Natural killer cell (primary cell): ENCODE results near the gene GTF2A1. TPM values are rescaled to one million over a fixed set of nuclear protein-coding genes. Genes with fewer than 3 reads are reported as not detected.

Experiments used
- ATAC-seq, 3 donors: fragments of 150-1000 bp in 2 of 3; fragments of 200-7000 bp in 1 of 3; cut with Tn5 transposase; 1 replicate in 1 of 3; 2 replicates in 2 of 3; pipeline ENCODE4 v1.10.0; 2021; ENCODE audit warnings: mild to moderate bottlenecking in 2 of 3, moderate library complexity in 2 of 3
- DNase-seq, 2 donors: peaks; one replicate each; pipeline versions ENCODE4 v3.0.0 to v3.0.0-alpha.2; 2013 to 2021; ENCODE audit warnings: mixed read lengths in 1 of 2
- H3K27ac ChIP-seq: one replicate; pipeline ENCODE4 v1.5.1; 2013; ENCODE audit warnings: mild to moderate bottlenecking, low read length
- H3K27me3 ChIP-seq: one replicate; pipeline ENCODE4 v1.6.1; 2013; ENCODE audit warnings: low read length; ENCODE audit not compliant: control insufficient read depth, insufficient read depth
- H3K36me3 ChIP-seq: one replicate; pipeline ENCODE4 v1.6.1; 2013; ENCODE audit warnings: low read length; ENCODE audit not compliant: control insufficient read depth, insufficient read depth
- H3K4me1 ChIP-seq: one replicate; pipeline ENCODE4 v1.6.1; 2013; ENCODE audit warnings: low read length; ENCODE audit not compliant: control insufficient read depth, insufficient read depth
- H3K4me3 ChIP-seq: one replicate; pipeline ENCODE4 v1.5.1; 2013; ENCODE audit warnings: low read length
- H3K9me3 ChIP-seq: one replicate; pipeline ENCODE4 v1.6.1; 2013; ENCODE audit warnings: low read length; ENCODE audit not compliant: control insufficient read depth, insufficient read depth
- H3K27ac Mint-ChIP-seq, 2 donors: one replicate each; pipeline ENCODE4 v1.8.0; 2022; ENCODE audit warnings: mild to moderate bottlenecking in 2 of 2, mixed read lengths in 2 of 2, moderate library complexity in 1 of 2
- H3K27me3 Mint-ChIP-seq, 2 donors: one replicate each; pipeline ENCODE4 v1.8.0; 2022; ENCODE audit warnings: low read depth in 2 of 2, mixed read lengths in 2 of 2
- H3K36me3 Mint-ChIP-seq: one replicate; pipeline ENCODE4 v1.8.0; 2022; ENCODE audit warnings: mixed read lengths
- H3K4me1 Mint-ChIP-seq, 2 donors: one replicate each; pipeline ENCODE4 v1.8.0; 2022; ENCODE audit warnings: mixed read lengths in 2 of 2
- H3K4me3 Mint-ChIP-seq: one replicate; pipeline ENCODE4 v1.8.0; 2022; ENCODE audit warnings: mild to moderate bottlenecking, moderate library complexity, mixed read lengths
- H3K9me3 Mint-ChIP-seq, 2 donors: one replicate each; pipeline ENCODE4 v1.8.0; 2022; ENCODE audit warnings: mixed read lengths in 2 of 2
- CTCF ChIP-seq: fragments of 200-600 bp; IDR thresholded peaks from one replicate; pipeline ENCODE4 v1.8.0; 2022; ENCODE audit warnings: antibody characterized with exemption
- WGBS: methylation state at CpG from one replicate; pipeline ENCODE4 v1.1.7; 2013; ENCODE audit warnings: missing lambda C conversion rate; ENCODE audit not compliant: insufficient coverage; 5-methylcytosine and 5-hydroxymethylcytosine counted together
- intact Hi-C: fragments of 100-400 bp; cut with micrococcal nuclease; formaldehyde crosslinking; loops from one replicate; pipeline ENCODE4 v1.14.2; 2022
- total RNA-seq, 4 donors: library from RNA; stranded (reverse); fragments of 120-200 nt in 1 of 4; gene quantifications; one replicate each; pipeline versions ENCODE4 v1.2.3 to v1.2.4, GENCODE V29; 2013 to 2022

The GTF2A1 gene
- total RNA-seq, 3 donors from 2014 or later (not counting 1 experiment from before 2014, with no cell fraction given) = 24.5 to 32.7 (median 28.6) TPM

- DNase-seq = no peak
- no peaks in the 10 kb centered on the region for H3K9me3 ChIP-seq
- H3K4me3 Mint-ChIP-seq = no peak overlapping the region
- H3K4me1 ChIP-seq = no peaks in the 10 kb centered on the region
- H3K36me3 Mint-ChIP-seq = no peaks in the 10 kb centered on the region
- peaks cover 40% of the 10 kb centered on the region for H3K36me3 ChIP-seq
- 75% methylated on average over 6 of the region's 8 CpGs for WGBS
- no peaks in the 10 kb centered on the region for H3K9me3 Mint-ChIP-seq
- no peaks in the 10 kb centered on the region for H3K27me3 Mint-ChIP-seq
- intact Hi-C loops = no loop called here
- no peaks in the 10 kb centered on the region for H3K27me3 ChIP-seq
- H3K4me3 ChIP-seq = no peak overlapping the region
- peak overlapping the region; percentile 61 for H3K27ac ChIP-seq
- H3K4me1 Mint-ChIP-seq = peaks cover 51 to 57% of the 10 kb centered on the region in 2 donors
- ATAC-seq = no peak
- TF ChIP-seq CTCF = no peak
- H3K27ac Mint-ChIP-seq = peak overlapping the region in 1 of 2 donors; percentile 37
Observed at GRCh38 chr14:81209167-81209836, 11.5 kb downstream of the GTF2A1 start.

DNA sequence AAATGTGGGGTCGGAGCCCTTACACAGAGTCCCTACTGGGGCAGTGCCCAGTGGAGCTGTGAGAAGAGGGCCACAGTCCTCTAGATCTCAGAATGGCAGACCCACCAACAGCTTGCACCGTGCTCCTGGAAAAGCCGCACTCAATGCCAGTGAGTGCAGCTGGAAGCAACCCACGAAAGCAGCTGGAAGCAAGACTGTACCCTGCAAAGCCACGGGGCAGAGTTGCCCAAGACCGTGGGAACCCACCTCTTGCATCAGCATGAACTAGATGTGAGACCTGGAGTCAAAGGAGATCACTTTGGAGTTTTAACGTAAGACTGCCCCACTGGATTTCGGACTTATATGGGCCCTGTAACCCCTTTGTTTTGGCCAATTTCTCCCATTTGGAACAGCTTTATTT, 12.3 kb downstream of the GTF2A1 start:
- Mint-ChIP-seq H3K4me3 (no peak overlapping the region), H3K27me3 (no peaks in the 10 kb centered on the region), H3K36me3 (no peaks in the 10 kb centered on the region), H3K4me1 (peaks cover 57 to 58% of the 10 kb centered on the region in 2 donors), H3K9me3 (no peaks in the 10 kb centered on the region), H3K27ac (peak overlapping the region in 1 of 2 donors; percentile 51)
- H3K36me3 ChIP-seq = peaks cover 40% of the 10 kb centered on the region
- intact Hi-C loops = no loop called here
- H3K27ac ChIP-seq = no peak overlapping the region
- ATAC-seq (no peak), DNase-seq (no peak)
- H3K27me3 ChIP-seq = no peaks in the 10 kb centered on the region
- no peaks in the 10 kb centered on the region for H3K4me1 ChIP-seq
- WGBS = 92% methylated on average over 8 of the region's 8 CpGs
- no peak for TF ChIP-seq CTCF
- H3K9me3 ChIP-seq = no peaks in the 10 kb centered on the region
- no peak overlapping the region for H3K4me3 ChIP-seq

GRCh38 chr14:81206115-81206514, 14.6 kb downstream of the GTF2A1 start:
- Histone ChIP-seq H3K27me3 (no peaks in the 10 kb centered on the region), H3K9me3 (no peaks in the 10 kb centered on the region), H3K27ac (no peak overlapping the region), H3K36me3 (peaks cover 53% of the 10 kb centered on the region), H3K4me1 (no peaks in the 10 kb centered on the region), H3K4me3 (no peak overlapping the region)
- intact Hi-C loops = no loop called here
- 75% methylated on average over 3 of the region's 4 CpGs for WGBS
- Mint-ChIP-seq H3K27ac (peak overlapping the region; percentile 66 to 70), H3K27me3 (no peaks in the 10 kb centered on the region), H3K9me3 (no peaks in the 10 kb centered on the region), H3K4me3 (no peak overlapping the region), H3K4me1 (peaks cover 42 to 43% of the 10 kb centered on the region in 2 donors), H3K36me3 (no peaks in the 10 kb centered on the region)
- TF ChIP-seq CTCF = no peak
- ATAC-seq (no peak), DNase-seq (no peak)

DNA sequence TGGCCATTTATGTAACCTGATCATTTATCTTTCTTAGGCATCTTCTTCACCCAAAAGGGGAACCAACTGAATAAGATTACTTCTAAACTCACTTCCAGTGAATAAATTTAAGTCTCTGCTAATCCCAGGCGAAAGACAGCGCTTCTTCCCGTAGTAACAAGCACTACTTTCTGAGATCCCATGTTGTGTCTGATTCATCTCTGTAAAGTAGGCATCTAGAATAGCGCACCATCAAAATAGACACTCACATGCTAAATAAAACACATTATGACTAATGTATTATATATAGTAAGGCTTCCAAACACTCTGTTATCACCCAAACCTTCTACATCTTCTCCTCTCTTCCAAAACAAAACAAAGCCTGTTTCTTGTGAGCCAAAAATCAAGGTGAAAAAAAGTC, 15.1 kb downstream of the GTF2A1 start:
- Histone ChIP-seq H3K27me3 (no peaks in the 10 kb centered on the region), H3K27ac (no peak overlapping the region), H3K36me3 (peaks cover 53% of the 10 kb centered on the region), H3K4me1 (no peaks in the 10 kb centered on the region), H3K4me3 (no peak overlapping the region), H3K9me3 (no peaks in the 10 kb centered on the region)
- intact Hi-C loops = no loop called here
- H3K9me3 Mint-ChIP-seq = no peaks in the 10 kb centered on the region
- no peaks in the 10 kb centered on the region for H3K27me3 Mint-ChIP-seq
- ATAC-seq (no peak), DNase-seq (no peak)
- no peak for TF ChIP-seq CTCF
- H3K4me3 Mint-ChIP-seq = no peak overlapping the region
- peak overlapping the region; percentile 66 to 70 for H3K27ac Mint-ChIP-seq
- WGBS = 97% methylated on average over 3 of the region's 4 CpGs
- H3K36me3 Mint-ChIP-seq = no peaks in the 10 kb centered on the region
- peaks cover 37 to 42% of the 10 kb centered on the region in 2 donors for H3K4me1 Mint-ChIP-seq
